H9 (cell line): ENCODE measurements around the gene GPR171. TPM values are rescaled to one million over a fixed set of nuclear protein-coding genes. Genes with fewer than 3 reads are reported as not detected.

ENCODE experiments used
- DNase-seq: peaks from one replicate; pipeline ENCODE4 v3.0.0-alpha.2; 2017
- H2AFZ ChIP-seq: one replicate; pipeline ENCODE4 v1.6.1; 2013; ENCODE audit warnings: mild to moderate bottlenecking, low read length, control low read depth, moderate library complexity
- H2AK5ac ChIP-seq: 2 replicates; pipeline ENCODE4 v1.6.1; 2013; ENCODE audit warnings: low read length, control low read depth, mixed read lengths; ENCODE audit not compliant: insufficient read length
- H2BK120ac ChIP-seq: one replicate; pipeline ENCODE4 v1.6.1; 2013; ENCODE audit warnings: low read depth, mild to moderate bottlenecking, low read length, control low read depth, inconsistent platforms; ENCODE audit not compliant: poor library complexity, severe bottlenecking
- H2BK12ac ChIP-seq: 2 replicates; pipeline ENCODE4 v1.6.1; 2013; ENCODE audit warnings: low read length, control low read depth, mixed read lengths, low read depth; ENCODE audit not compliant: insufficient read length
- H2BK15ac ChIP-seq: 2 replicates; pipeline ENCODE4 v1.6.1; 2013; ENCODE audit warnings: low read depth, low read length, control low read depth
- H2BK20ac ChIP-seq: one replicate; pipeline ENCODE4 v1.6.1; 2013; ENCODE audit warnings: low read depth, mild to moderate bottlenecking, low read length, control low read depth, inconsistent platforms; ENCODE audit not compliant: poor library complexity, severe bottlenecking
- H2BK5ac ChIP-seq: 2 replicates; pipeline ENCODE4 v1.6.1; 2013; ENCODE audit warnings: low read length, control low read depth, mixed read lengths; ENCODE audit not compliant: insufficient read length
- H3K14ac ChIP-seq: 2 replicates; pipeline ENCODE4 v1.6.1; 2013; ENCODE audit warnings: low read length, control low read depth; ENCODE audit not compliant: insufficient read depth
- H3K18ac ChIP-seq: 2 replicates; pipeline ENCODE4 v1.6.1; 2013; ENCODE audit warnings: low read depth, mild to moderate bottlenecking, mixed read lengths, low read length, control low read depth; ENCODE audit not compliant: insufficient read length
- H3K23ac ChIP-seq: 2 replicates; pipeline ENCODE4 v1.6.1; 2013; ENCODE audit warnings: low read length, control low read depth, mixed read lengths, low read depth; ENCODE audit not compliant: insufficient read length
- H3K23me2 ChIP-seq: 2 replicates; pipeline ENCODE4 v1.6.1; 2013; ENCODE audit warnings: low read depth, mild to moderate bottlenecking, mixed read lengths, low read length, control low read depth; ENCODE audit not compliant: insufficient read length, poor library complexity, severe bottlenecking
- H3K27ac ChIP-seq: 2 replicates; pipeline ENCODE4 v1.5.1; 2013; ENCODE audit warnings: low read length, control low read depth, mixed read lengths, low read depth; ENCODE audit not compliant: insufficient read length
- H3K27me3 ChIP-seq: 2 replicates; pipeline ENCODE4 v1.6.1; 2013; ENCODE audit warnings: low read length, control low read depth, inconsistent platforms; ENCODE audit not compliant: insufficient read depth
- H3K4ac ChIP-seq: 2 replicates; pipeline ENCODE4 v1.6.1; 2013; ENCODE audit warnings: low read depth, mild to moderate bottlenecking, control low read depth, inconsistent platforms, low read length, moderate library complexity
- H3K4me1 ChIP-seq: 2 replicates; pipeline ENCODE4 v1.6.1; 2013; ENCODE audit warnings: low read length, control low read depth, inconsistent platforms; ENCODE audit not compliant: insufficient read depth
- H3K4me2 ChIP-seq: 2 replicates; pipeline ENCODE4 v1.6.1; 2013; ENCODE audit warnings: low read length, control low read depth, mixed read lengths; ENCODE audit not compliant: insufficient read length, insufficient read depth
- H3K56ac ChIP-seq: 2 replicates; pipeline ENCODE4 v1.6.1; 2013; ENCODE audit warnings: low read depth, mild to moderate bottlenecking, mixed read lengths, low read length, control low read depth; ENCODE audit not compliant: insufficient read length
- H3K79me1 ChIP-seq: 2 replicates; pipeline ENCODE4 v1.6.1; 2013; ENCODE audit warnings: low read depth, mild to moderate bottlenecking, moderate library complexity, low read length, control low read depth, inconsistent platforms; ENCODE audit not compliant: insufficient read depth, poor library complexity, severe bottlenecking
- H3K79me2 ChIP-seq: 2 replicates; pipeline ENCODE4 v1.6.1; 2013; ENCODE audit warnings: low read length, control low read depth, inconsistent platforms; ENCODE audit not compliant: insufficient read depth
- H3K9ac ChIP-seq: 2 replicates; pipeline ENCODE4 v1.6.1; 2013; ENCODE audit warnings: low read length, control low read depth, mixed read lengths; ENCODE audit not compliant: insufficient read length; ENCODE audit errors: extremely low read depth
- H3K9me3 ChIP-seq: one replicate; pipeline ENCODE4 v1.6.1; 2013; ENCODE audit warnings: low read depth, low read length, inconsistent platforms; ENCODE audit not compliant: control insufficient read depth
- H3T11ph ChIP-seq: one replicate; pipeline ENCODE4 v1.6.1; 2013; ENCODE audit warnings: mild to moderate bottlenecking, low read length, control low read depth, inconsistent platforms
- H4K20me1 ChIP-seq: one replicate; pipeline ENCODE4 v1.6.1; 2013; ENCODE audit not compliant: control insufficient read depth, insufficient read length, insufficient read depth
- H4K5ac ChIP-seq: 2 replicates; pipeline ENCODE4 v1.6.1; 2013; ENCODE audit warnings: low read depth, mild to moderate bottlenecking, mixed read lengths, low read length, control low read depth; ENCODE audit not compliant: insufficient read length
- H4K8ac ChIP-seq: replicated peaks from 2 replicates; pipeline ENCODE4 v1.6.1; 2013; ENCODE audit warnings: low read length, control low read depth, mixed read lengths, low read depth; ENCODE audit not compliant: insufficient read length
- H4K91ac ChIP-seq: 2 replicates; pipeline ENCODE4 v1.6.1; 2013; ENCODE audit warnings: low read depth, mild to moderate bottlenecking, moderate library complexity, mixed read lengths, low read length, control low read depth; ENCODE audit not compliant: insufficient read length
- H3K27ac Mint-ChIP-seq, 3 experiments: 2 replicates in 2 of 3; 3 replicates in 1 of 3; pipeline ENCODE4 v1.8.0; 2020 to 2021; ENCODE audit warnings: mixed read lengths in 3 of 3, mild to moderate bottlenecking in 1 of 3, moderate library complexity in 1 of 3
- H3K27me3 Mint-ChIP-seq: 2 replicates; pipeline ENCODE4 v1.8.0; 2021; ENCODE audit warnings: low read depth, mild to moderate bottlenecking, moderate library complexity, mixed read lengths
- H3K36me3 Mint-ChIP-seq, 3 experiments: 2 replicates in 2 of 3; 3 replicates in 1 of 3; pipeline ENCODE4 v1.8.0; 2020 to 2021; ENCODE audit warnings: low read depth in 3 of 3, mixed read lengths in 3 of 3; ENCODE audit not compliant: insufficient read depth in 1 of 3
- H3K4me1 Mint-ChIP-seq, 2 experiments: 2 replicates each; pipeline ENCODE4 v1.8.0; 2020; ENCODE audit warnings: mixed read lengths in 2 of 2
- H3K4me3 Mint-ChIP-seq, 2 experiments: 2 replicates in 1 of 2; 3 replicates in 1 of 2; pipeline ENCODE4 v1.8.0; 2020 to 2021; ENCODE audit warnings: mild to moderate bottlenecking in 2 of 2, mixed read lengths in 2 of 2, moderate library complexity in 1 of 2
- H3K9me3 Mint-ChIP-seq, 2 experiments: 2 replicates in 1 of 2; 3 replicates in 1 of 2; pipeline ENCODE4 v1.8.0; 2020; ENCODE audit warnings: mild to moderate bottlenecking in 2 of 2, mixed read lengths in 2 of 2, moderate library complexity in 1 of 2
- WGBS: extraction: QIAGEN DNeasy Blood & Tissue Kit; methylation state at CpG from one replicate; pipeline ENCODE4 v1.1.7; 2013; ENCODE audit warnings: missing lambda C conversion rate, low lambda C conversion rate, mixed read lengths; ENCODE audit not compliant: insufficient read length; ENCODE audit errors: extremely low coverage; 5-methylcytosine and 5-hydroxymethylcytosine counted together
- total RNA-seq: library from RNA; stranded (reverse); gene quantifications from 2 replicates; pipeline ENCODE4 v1.2.1, GENCODE V29; 2021
- TF ChIP-seq, protein P1 (sequence below): fragments of 200-600 bp; sonication (generic); conservative IDR thresholded peaks from 3 replicates; pipeline ENCODE4 v1.8.0; 2021; ENCODE audit warnings: antibody characterized with exemption, mild to moderate bottlenecking

Gene GPR171
- total RNA-seq, 1 experiment from 2014 or later, result not detected

- Histone ChIP-seq H4K8ac (no peak overlapping the region), H4K91ac (no peak overlapping the region), H2BK12ac (no peak overlapping the region), H3K23me2 (no peaks in the 10 kb centered on the region), H3K79me2 (no peaks in the 10 kb centered on the region), H3K4ac (no peak overlapping the region), H3K4me1 (no peaks in the 10 kb centered on the region), H3K9ac (no peak overlapping the region), H3T11ph (no peak overlapping the region), H4K5ac (no peak overlapping the region), H3K9me3 (no peaks in the 10 kb centered on the region), H2BK5ac (no peak overlapping the region), H4K20me1 (no peaks in the 10 kb centered on the region), H3K23ac (no peak overlapping the region), H3K14ac (no peak overlapping the region), H2AK5ac (no peak overlapping the region), H3K4me2 (no peak overlapping the region), H3K27me3 (no peaks in the 10 kb centered on the region), H3K18ac (no peak overlapping the region), H2BK20ac (no peak overlapping the region), H3K56ac (no peak overlapping the region), H3K27ac (no peak overlapping the region), H2BK120ac (no peak overlapping the region), H2BK15ac (no peak overlapping the region), H2AFZ (no peak overlapping the region), H3K79me1 (no peaks in the 10 kb centered on the region)
- Mint-ChIP-seq H3K27ac (no peak overlapping the region), H3K36me3 (no peaks in the 10 kb centered on the region; a peak in 1 of 7 replicates), H3K4me1 (no peaks in the 10 kb centered on the region), H3K4me3 (no peak overlapping the region), H3K9me3 (no peaks in the 10 kb centered on the region), H3K27me3 (no peaks in the 10 kb centered on the region)
- DNase-seq, result no peak
- no CpG with 5 or more reads among the region's 2 CpGs for WGBS
- TF ChIP-seq, protein P1, sequence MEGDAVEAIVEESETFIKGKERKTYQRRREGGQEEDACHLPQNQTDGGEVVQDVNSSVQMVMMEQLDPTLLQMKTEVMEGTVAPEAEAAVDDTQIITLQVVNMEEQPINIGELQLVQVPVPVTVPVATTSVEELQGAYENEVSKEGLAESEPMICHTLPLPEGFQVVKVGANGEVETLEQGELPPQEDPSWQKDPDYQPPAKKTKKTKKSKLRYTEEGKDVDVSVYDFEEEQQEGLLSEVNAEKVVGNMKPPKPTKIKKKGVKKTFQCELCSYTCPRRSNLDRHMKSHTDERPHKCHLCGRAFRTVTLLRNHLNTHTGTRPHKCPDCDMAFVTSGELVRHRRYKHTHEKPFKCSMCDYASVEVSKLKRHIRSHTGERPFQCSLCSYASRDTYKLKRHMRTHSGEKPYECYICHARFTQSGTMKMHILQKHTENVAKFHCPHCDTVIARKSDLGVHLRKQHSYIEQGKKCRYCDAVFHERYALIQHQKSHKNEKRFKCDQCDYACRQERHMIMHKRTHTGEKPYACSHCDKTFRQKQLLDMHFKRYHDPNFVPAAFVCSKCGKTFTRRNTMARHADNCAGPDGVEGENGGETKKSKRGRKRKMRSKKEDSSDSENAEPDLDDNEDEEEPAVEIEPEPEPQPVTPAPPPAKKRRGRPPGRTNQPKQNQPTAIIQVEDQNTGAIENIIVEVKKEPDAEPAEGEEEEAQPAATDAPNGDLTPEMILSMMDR, result no peak
These were observed 2.4 kb downstream of the GPR171 start for GRCh38 chr3:151200586-151200985.
